ENCODE results near the gene BGLAP. TPM values are rescaled to one million over a fixed set of nuclear protein-coding genes. Genes with fewer than 3 reads are reported as not detected.

The BGLAP gene
- total and polyA plus RNA-seq, 9 donors, result 1.4 to 4.6 (median 1.9) TPM; not detected in 1

- Histone ChIP-seq H3K4me1 (ENCODE audit: insufficient read depth) (peaks cover 7% of the 10 kb centered on the region), H3K27me3 (no peaks in the 10 kb centered on the region), H3K36me3 (no peaks in the 10 kb centered on the region), H3K27ac (no peak within 1 kb of the TSS), H3K9me3 (no peaks in the 10 kb centered on the region), H3K4me3 (peak within 1 kb of the TSS; percentile 81)
- TF ChIP-seq POLR2A (IDR thresholded peaks at IDR 0.05) (no peak), CTCF (IDR thresholded peaks at IDR 0.05) (no peak), EP300 (IDR thresholded peaks at IDR 0.05) (no peak)
- 86 to 95% (median 89%) methylated on average over 7 of the region's 7 CpGs for WGBS, 3 donors
- intact Hi-C loops (cut with DNase I), result no loop called here
- no peak for DNase-seq
Observed at GRCh38 chr1:156284112-156284511, 42.1 kb downstream of the BGLAP start, which contains the start of gene TMEM79. Gene TMEM79, plus strand, starts transcription at chr1:156284325. Its CDS starts 902 bp downstream, at chr1:156285227.

DNA sequence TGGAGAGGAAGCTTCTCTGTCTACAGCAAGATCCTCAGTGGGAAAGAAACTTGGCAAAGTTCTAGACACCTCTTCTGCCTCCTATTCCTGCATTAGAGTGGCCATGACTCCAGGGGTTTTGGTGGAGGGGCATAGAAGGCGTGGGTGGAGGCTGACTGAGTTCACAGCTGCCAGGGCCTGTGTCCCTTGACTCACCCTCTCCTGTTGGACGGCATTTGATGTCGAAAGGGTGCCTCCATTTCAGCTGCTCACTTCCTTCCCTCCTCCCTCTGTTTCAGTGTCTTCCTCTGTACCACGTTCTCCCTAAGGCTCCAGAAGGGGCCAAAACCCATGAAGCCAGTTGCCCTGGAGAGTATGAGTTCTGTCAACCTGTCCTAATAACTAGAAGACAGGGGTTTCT, 42.8 kb downstream of the BGLAP start:
- 69 to 78% (median 75%) methylated on average over 4 of the region's 4 CpGs for WGBS, 3 donors
- no peak for TF ChIP-seq EP300 (IDR thresholded peaks at IDR 0.05)
- no peak for TF ChIP-seq CTCF (IDR thresholded peaks at IDR 0.05)
- no peak for TF ChIP-seq POLR2A (IDR thresholded peaks at IDR 0.05)
- Histone ChIP-seq H3K27me3 (no peaks in the 10 kb centered on the region), H3K4me1 (ENCODE audit: insufficient read depth) (peaks cover 7% of the 10 kb centered on the region), H3K27ac (no peak overlapping the region), H3K36me3 (no peaks in the 10 kb centered on the region), H3K9me3 (no peaks in the 10 kb centered on the region), H3K4me3 (no peak overlapping the region)
- DNase-seq, result no peak
- intact Hi-C loops (cut with DNase I), result no loop called here

DNA sequence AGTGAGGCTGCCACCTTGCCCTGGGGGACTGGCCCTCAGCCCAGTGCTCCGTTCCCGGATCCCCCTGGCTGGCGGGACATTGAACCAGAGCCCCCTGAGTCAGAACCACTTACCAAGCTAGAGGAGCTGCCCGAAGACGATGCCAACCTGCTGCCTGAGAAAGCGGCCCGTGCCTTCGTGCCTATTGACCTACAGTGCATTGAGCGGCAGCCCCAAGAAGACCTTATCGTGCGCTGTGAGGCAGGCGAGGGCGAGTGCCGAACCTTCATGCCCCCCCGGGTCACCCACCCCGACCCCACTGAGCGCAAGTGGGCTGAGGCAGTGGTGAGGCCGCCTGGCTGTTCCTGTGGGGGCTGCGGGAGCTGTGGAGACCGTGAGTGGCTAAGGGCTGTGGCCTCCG, 43.5 kb downstream of the BGLAP start:
- H3K27ac ChIP-seq, result no peak overlapping the region
- no peak for DNase-seq
- TF ChIP-seq CTCF (IDR thresholded peaks at IDR 0.05) (no peak), POLR2A (IDR thresholded peaks at IDR 0.05) (no peak), EP300 (IDR thresholded peaks at IDR 0.05) (no peak)
- H3K27me3 ChIP-seq, result no peaks in the 10 kb centered on the region
- H3K9me3 ChIP-seq, result no peaks in the 10 kb centered on the region
- peaks cover 7% of the 10 kb centered on the region for H3K4me1 ChIP-seq (ENCODE audit: insufficient read depth)
- WGBS, 3 donors, result 87 to 94% (median 88%) methylated on average over 18 to 21 of the region's 21 CpGs
- no peaks in the 10 kb centered on the region for H3K36me3 ChIP-seq
- no peak overlapping the region for H3K4me3 ChIP-seq
- intact Hi-C loops (cut with DNase I), result no loop called here

DNA sequence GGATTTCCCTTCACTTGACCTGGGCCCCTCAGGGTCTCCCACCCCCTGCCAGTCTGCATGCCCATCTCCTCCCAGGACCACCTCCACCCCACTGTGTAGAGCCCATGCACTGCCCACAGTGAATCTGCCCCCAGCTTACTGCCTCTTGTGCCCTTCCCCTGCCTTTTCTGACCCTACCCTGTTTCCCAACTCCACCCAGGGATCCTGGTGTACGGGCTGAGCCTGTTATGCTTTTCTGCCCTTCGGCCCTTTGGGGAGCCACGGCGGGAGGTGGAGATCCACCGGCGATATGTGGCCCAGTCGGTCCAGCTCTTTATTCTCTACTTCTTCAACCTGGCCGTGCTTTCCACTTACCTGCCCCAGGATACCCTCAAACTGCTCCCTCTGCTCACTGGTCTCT, 44.1 kb downstream of the BGLAP start:
- DNase-seq, result no peak
- H3K27me3 ChIP-seq, result no peaks in the 10 kb centered on the region
- TF ChIP-seq POLR2A (IDR thresholded peaks at IDR 0.05) (no peak), EP300 (IDR thresholded peaks at IDR 0.05) (no peak), CTCF (IDR thresholded peaks at IDR 0.05) (no peak)
- peaks cover 7% of the 10 kb centered on the region for H3K4me1 ChIP-seq (ENCODE audit: insufficient read depth)
- 90 to 92% (median 90%) methylated on average over 8 of the region's 8 CpGs for WGBS, 3 donors
- no peaks in the 10 kb centered on the region for H3K36me3 ChIP-seq
- no peak overlapping the region for H3K4me3 ChIP-seq
- no peaks in the 10 kb centered on the region for H3K9me3 ChIP-seq
- no peak overlapping the region for H3K27ac ChIP-seq
- intact Hi-C loops (cut with DNase I), result no loop called here
